T-cell (primary cell): ENCODE results near the gene PRF1. TPM values are rescaled to one million over a fixed set of nuclear protein-coding genes. Genes with fewer than 3 reads are reported as not detected.

Source experiments
- ATAC-seq, 4 experiments: fragments of 200-7000 bp in 3 of 4; fragments of 150-1000 bp in 1 of 4; cut with Tn5 transposase; replicated peaks in 1 of 4; 1 replicate in 3 of 4; 2 replicates in 1 of 4; pipeline ENCODE4 v1.10.0; 2021; ENCODE audit warnings: moderate library complexity in 3 of 4, mild to moderate bottlenecking in 2 of 4, moderate number of reproducible peaks in 1 of 4
- CTCF ChIA-PET, 2 donors: fragments of 300-600 bp; sonication (Branson Sonifier 250); formaldehyde crosslinking; loops; one replicate each; lab custom pipeline; 2022; ENCODE audit warnings: antibody characterized with exemption in 2 of 2; lab: Charles Lee
- POLR2A ChIA-PET, 2 donors: fragments of 300-600 bp; sonication (Branson Sonifier 250); formaldehyde crosslinking; loops; one replicate each; lab custom pipeline; 2022; ENCODE audit warnings: antibody characterized with exemption in 2 of 2; lab: Charles Lee
- DNase-seq, 35 experiments: peaks; one replicate each; pipeline versions ENCODE4 v3.0.0 to v3.0.0-alpha.2; 2013 to 2023
- H3K27ac ChIP-seq: one replicate; pipeline ENCODE4 v1.5.1; 2013; ENCODE audit warnings: low read length
- H3K27me3 ChIP-seq, 2 experiments: replicated peaks in 1 of 2; 1 replicate in 1 of 2; 2 replicates in 1 of 2; pipeline versions ENCODE4 v1.6.1 to v1.7.0; 2013; ENCODE audit warnings: low read length in 1 of 2, mixed read lengths in 1 of 2; ENCODE audit not compliant: control insufficient read depth in 2 of 2, insufficient read depth in 2 of 2; ENCODE audit errors: extremely low read depth in 1 of 2
- H3K36me3 ChIP-seq, 2 donors: 1 replicate in 1 of 2; 2 replicates in 1 of 2; pipeline versions ENCODE4 v1.6.1 to v1.7.0; 2013; ENCODE audit warnings: low read length in 1 of 2; ENCODE audit not compliant: control insufficient read depth in 2 of 2, insufficient read depth in 1 of 2; ENCODE audit errors: extremely low read depth in 1 of 2
- H3K4me1 ChIP-seq, 2 experiments: 1 replicate in 1 of 2; 2 replicates in 1 of 2; pipeline versions ENCODE4 v1.6.1 to v1.7.0; 2013; ENCODE audit warnings: low read length in 2 of 2, mixed read lengths in 1 of 2; ENCODE audit not compliant: insufficient read depth in 2 of 2, control insufficient read depth in 1 of 2; ENCODE audit errors: extremely low read depth in 1 of 2
- H3K4me3 ChIP-seq, 2 donors: 1 replicate in 1 of 2; 2 replicates in 1 of 2; pipeline versions ENCODE4 v1.5.1 to v1.7.0; 2013; ENCODE audit warnings: mild to moderate bottlenecking in 2 of 2, low read length in 1 of 2, moderate library complexity in 1 of 2; ENCODE audit not compliant: control insufficient read depth in 1 of 2; ENCODE audit errors: extremely low read depth in 1 of 2
- H3K9me3 ChIP-seq: 2 replicates; pipeline ENCODE4 v1.7.0; 2013
- H3K27ac Mint-ChIP-seq, 2 donors: one replicate each; pipeline ENCODE4 v1.8.0; 2020 to 2021; ENCODE audit warnings: mild to moderate bottlenecking in 2 of 2, mixed read lengths in 2 of 2
- H3K27me3 Mint-ChIP-seq, 2 donors: one replicate each; pipeline ENCODE4 v1.8.0; 2021 to 2022; ENCODE audit warnings: mixed read lengths in 2 of 2
- H3K36me3 Mint-ChIP-seq: one replicate; pipeline ENCODE4 v1.8.0; 2021; ENCODE audit warnings: mixed read lengths
- H3K4me1 Mint-ChIP-seq, 3 donors: one replicate each; pipeline ENCODE4 v1.8.0; 2020 to 2022; ENCODE audit warnings: mixed read lengths in 3 of 3, mild to moderate bottlenecking in 1 of 3
- H3K4me3 Mint-ChIP-seq, 3 donors: one replicate each; pipeline ENCODE4 v1.8.0; 2020 to 2022; ENCODE audit warnings: mild to moderate bottlenecking in 3 of 3, mixed read lengths in 3 of 3, moderate library complexity in 3 of 3
- H3K9me3 Mint-ChIP-seq, 3 donors: one replicate each; pipeline ENCODE4 v1.8.0; 2020 to 2022; ENCODE audit warnings: mixed read lengths in 3 of 3
- WGBS: methylation state at CpG from one replicate; pipeline ENCODE4 v1.1.5; 2013; ENCODE audit warnings: missing lambda C conversion rate; ENCODE audit not compliant: insufficient coverage; 5-methylcytosine and 5-hydroxymethylcytosine counted together
- total RNA-seq, 35 experiments: library from RNA in 6 of 35; stranded (reverse) in 6 of 35; fragments of 120-200 nt in 1 of 35; gene quantifications; one replicate each; pipeline versions ENCODE4 v1.2.1 to v1.2.4 and lab custom pipeline; 2013 to 2026

PRF1 gene
- total RNA-seq, 5 donors from 2014 or later (not counting 1 experiment from before 2014, with no cell fraction given), result 32.6 to 146 (median 63.0) TPM

GRCh38 chr10:70579234-70580002 is 23.1 kb downstream of the PRF1 start:
- DNase-seq, result peak in 1 of 35 experiments; percentile 53
- H3K27ac Mint-ChIP-seq, result peak overlapping the region; percentile 74 to 79
- no peaks in the 10 kb centered on the region for H3K36me3 Mint-ChIP-seq
- Histone ChIP-seq H3K27me3 (no peaks in the 10 kb centered on the region), H3K36me3 (no peaks in the 10 kb centered on the region), H3K4me3 (no peak overlapping the region), H3K9me3 (no peaks in the 10 kb centered on the region), H3K27ac (peak overlapping the region; percentile 47), H3K4me1 (peaks cover 6 to 39% of the 10 kb centered on the region in 2 experiments)
- CTCF ChIA-PET, result interaction anchor here (0.5 to 1.0 kb wide), 3 partner anchors 20 to 178 kb away, joined by 3 to 4 read pairs (median 4); no protein-coding TSS in a partner anchor
- no peak for ATAC-seq
- WGBS, result 78% methylated on average over 1 of the region's 3 CpGs
- H3K4me3 Mint-ChIP-seq, result peak overlapping the region; percentile 2 to 65 (median 14)
- H3K9me3 Mint-ChIP-seq, result no peaks in the 10 kb centered on the region
- POLR2A ChIA-PET, result no interaction called here
- H3K27me3 Mint-ChIP-seq, result no peaks in the 10 kb centered on the region
- peaks cover 44 to 51% (median 51%) of the 10 kb centered on the region in 3 donors for H3K4me1 Mint-ChIP-seq

GRCh38 chr10:70578371-70578947 is 24.1 kb downstream of the PRF1 start:
- Histone ChIP-seq H3K9me3 (no peaks in the 10 kb centered on the region), H3K27me3 (no peaks in the 10 kb centered on the region), H3K27ac (peak overlapping the region; percentile 44), H3K36me3 (no peaks in the 10 kb centered on the region), H3K4me1 (peaks cover 6 to 39% of the 10 kb centered on the region in 2 experiments), H3K4me3 (no peak overlapping the region)
- ATAC-seq, result peak; percentile 93 to 96 (median 94)
- Mint-ChIP-seq H3K27ac (peak overlapping the region; percentile 72 to 79), H3K4me3 (peak overlapping the region; percentile 21 to 65 (median 49)), H3K36me3 (no peaks in the 10 kb centered on the region), H3K9me3 (no peaks in the 10 kb centered on the region), H3K27me3 (no peaks in the 10 kb centered on the region), H3K4me1 (peaks cover 44 to 51% (median 51%) of the 10 kb centered on the region in 3 donors)
- CTCF ChIA-PET, result interaction anchor here (0.6 to 1.0 kb wide), 2 partner anchors 20 to 179 kb away, joined by 3 read pairs; no protein-coding TSS in a partner anchor
- POLR2A ChIA-PET, result interaction anchor here in 1 of 2 donors (0.5 kb wide), 1 partner anchor 59 kb away, joined by 4 read pairs; no protein-coding TSS in a partner anchor
- DNase-seq, result peak; percentile 29 to 76 (median 58)
- WGBS, result 0% methylated on average over 2 of the region's 7 CpGs

- no peaks in the 10 kb centered on the region for H3K9me3 Mint-ChIP-seq
- ATAC-seq, result no peak
Measured at GRCh38 chr10:70576803-70577517, 25.6 kb downstream of the PRF1 start.

GRCh38 chr10:70575874-70576802 is 26.4 kb downstream of the PRF1 start:
- no peak for ATAC-seq
- DNase-seq, result peak in 20 of 35 experiments; percentile 5 to 60 (median 24)
- H3K27ac Mint-ChIP-seq, result peak overlapping the region; percentile 77

More at GRCh38 chr10:70576803-70577517, 25.6 kb downstream of the PRF1 start:
- Histone ChIP-seq H3K27ac (peak overlapping the region; percentile 41), H3K9me3 (no peaks in the 10 kb centered on the region), H3K4me3 (no peak overlapping the region), H3K36me3 (no peaks in the 10 kb centered on the region), H3K27me3 (no peaks in the 10 kb centered on the region), H3K4me1 (peaks cover 6 to 39% of the 10 kb centered on the region in 2 experiments)
- Mint-ChIP-seq H3K27me3 (no peaks in the 10 kb centered on the region), H3K27ac (peak overlapping the region; percentile 77), H3K4me1 (peaks cover 44 to 57% (median 51%) of the 10 kb centered on the region in 3 donors), H3K36me3 (no peaks in the 10 kb centered on the region), H3K4me3 (peak overlapping the region in 1 of 3 donors; percentile 65)
- DNase-seq, result peak in 1 of 35 experiments; percentile 13
- WGBS, result 80% methylated on average over 1 of the region's 2 CpGs
- CTCF ChIA-PET, result interaction anchor here in 1 of 2 donors (0.5 kb wide), 1 partner anchor 742 kb away, joined by 6 read pairs; the partner anchor contains the start of gene SLC29A3
- POLR2A ChIA-PET, result no interaction called here

GRCh38 chr10:70575486-70575873 is 27.1 kb downstream of the PRF1 start:
- no peaks in the 10 kb centered on the region for H3K9me3 Mint-ChIP-seq
- no peaks in the 10 kb centered on the region for H3K27me3 Mint-ChIP-seq
- Histone ChIP-seq H3K4me3 (no peak overlapping the region), H3K4me1 (peaks cover 6 to 39% of the 10 kb centered on the region in 2 experiments), H3K9me3 (no peaks in the 10 kb centered on the region), H3K36me3 (no peaks in the 10 kb centered on the region), H3K27ac (no peak overlapping the region), H3K27me3 (no peaks in the 10 kb centered on the region)
- peaks cover 44 to 57% (median 51%) of the 10 kb centered on the region in 3 donors for H3K4me1 Mint-ChIP-seq
- H3K4me3 Mint-ChIP-seq, result no peak overlapping the region
- ChIA-PET POLR2A (no interaction called here), CTCF (no interaction called here)
- WGBS, result 83% methylated on average over 1 of the region's 4 CpGs
- ATAC-seq (no peak), DNase-seq (no peak)
- peak overlapping the region; percentile 48 to 53 for H3K27ac Mint-ChIP-seq
- no peaks in the 10 kb centered on the region for H3K36me3 Mint-ChIP-seq

More at GRCh38 chr10:70575874-70576802, 26.4 kb downstream of the PRF1 start:
- H3K27ac ChIP-seq, result peak overlapping the region; percentile 10
- Mint-ChIP-seq H3K36me3 (no peaks in the 10 kb centered on the region), H3K4me1 (peaks cover 44 to 57% (median 51%) of the 10 kb centered on the region in 3 donors), H3K27me3 (no peaks in the 10 kb centered on the region), H3K9me3 (no peaks in the 10 kb centered on the region), H3K4me3 (peak overlapping the region in 1 of 3 donors; percentile 27)
- no peaks in the 10 kb centered on the region for H3K9me3 ChIP-seq
- 14% methylated on average over 7 of the region's 12 CpGs for whole genome bisulfite sequencing
- POLR2A ChIA-PET, result no interaction called here
- H3K27me3 ChIP-seq, result no peaks in the 10 kb centered on the region
- H3K4me1 ChIP-seq, result peaks cover 6 to 39% of the 10 kb centered on the region in 2 experiments
- H3K36me3 ChIP-seq, result no peaks in the 10 kb centered on the region
- H3K4me3 ChIP-seq, result no peak overlapping the region
- CTCF ChIA-PET, result interaction anchor here in 1 of 2 donors (0.5 kb wide), 1 partner anchor 743 kb away, joined by 6 read pairs; the partner anchor contains the start of gene SLC29A3
